ENCODE data around the gene IRS1.

The IRS1 gene

GRCh38 chr2:226752887-226753286 is 46.7 kb downstream of the IRS1 start:
- DNase-seq, result no peak

GRCh38 chr2:226747288-226747687 is 52.3 kb downstream of the IRS1 start:
- DNase-seq, result no peak

DNA sequence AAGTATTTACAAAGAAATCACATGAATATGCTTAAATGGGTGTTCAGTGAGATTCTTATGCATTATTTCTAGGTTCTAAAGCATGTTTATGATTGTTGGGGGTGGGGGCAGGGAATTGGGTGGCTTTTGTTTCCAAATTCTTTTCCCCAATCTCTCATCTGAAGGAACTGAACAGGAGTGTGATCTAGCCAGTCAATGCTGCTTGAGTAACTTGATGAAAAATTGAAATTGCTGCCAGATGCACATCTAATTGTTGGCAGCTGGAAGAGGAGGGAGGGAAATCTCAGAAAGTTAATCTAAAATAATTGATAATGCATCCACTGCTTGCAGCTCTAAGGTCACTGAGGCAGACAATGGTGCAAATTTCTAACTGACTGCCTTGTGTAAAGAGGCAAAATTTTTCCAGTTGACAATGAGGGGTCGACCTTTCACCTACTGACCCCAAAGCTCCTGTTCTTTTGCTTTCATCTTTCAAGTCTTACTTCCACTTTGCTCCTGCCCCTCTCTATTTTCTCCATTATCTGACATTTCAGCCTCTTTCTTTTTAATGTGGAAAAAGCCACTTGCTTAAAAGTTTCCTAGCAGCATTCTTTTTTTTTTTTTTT is 53.3 kb downstream of the IRS1 start:
- DNase-seq, result no peak

- DNase-seq, result no peak
These were observed 55.7 kb downstream of the IRS1 start for GRCh38 chr2:226743915-226744314.

DNA sequence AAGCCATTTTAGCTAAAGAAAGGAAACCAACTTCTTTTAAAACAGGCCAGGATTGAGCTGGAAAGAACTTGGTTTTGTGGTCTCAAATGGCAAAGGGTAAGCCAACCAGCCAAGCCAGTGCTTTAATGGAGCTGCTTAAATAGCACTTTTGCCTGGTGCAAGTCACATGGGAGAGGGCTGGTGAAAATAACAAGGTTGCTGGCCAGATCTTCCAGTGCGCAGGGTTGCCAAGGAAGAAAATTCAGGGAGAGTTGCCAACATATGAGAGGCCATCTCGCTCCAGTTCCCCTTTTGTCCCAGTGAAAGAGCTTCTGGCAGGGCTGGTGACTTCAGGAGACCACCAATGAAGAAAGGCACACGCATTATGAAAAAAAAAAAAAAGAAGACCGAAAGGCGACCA is 57.3 kb downstream of the IRS1 start:
- peak; percentile 72 for DNase-seq

DNA sequence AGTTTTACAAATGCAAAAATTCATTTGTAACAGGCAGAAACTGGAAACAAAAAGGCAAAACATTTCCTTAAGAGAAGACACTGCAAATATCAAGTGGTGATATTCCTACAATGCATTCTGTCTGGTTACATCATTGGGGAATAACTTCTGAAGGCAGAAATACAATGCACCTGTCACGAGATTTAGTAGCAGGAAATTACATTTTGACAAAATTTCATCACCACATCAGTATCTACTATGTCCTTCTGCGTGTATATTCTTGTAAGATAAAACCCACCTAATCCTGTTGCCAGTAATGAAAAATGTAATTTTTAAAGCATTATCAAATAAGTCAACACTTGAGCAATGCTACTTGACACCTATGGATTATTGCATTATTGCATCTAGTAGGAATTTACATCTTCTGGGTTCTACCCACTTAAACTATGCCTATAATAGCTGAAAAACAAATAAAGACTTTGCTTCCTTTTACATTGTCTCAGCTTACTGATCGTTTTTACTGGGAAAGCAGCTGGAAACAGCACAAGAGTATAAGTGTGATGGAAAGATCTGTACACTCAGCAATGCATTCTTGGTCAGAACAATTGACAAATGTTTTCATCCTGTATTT is 59.5 kb downstream of the IRS1 start:
- no peak for DNase-seq

DNA sequence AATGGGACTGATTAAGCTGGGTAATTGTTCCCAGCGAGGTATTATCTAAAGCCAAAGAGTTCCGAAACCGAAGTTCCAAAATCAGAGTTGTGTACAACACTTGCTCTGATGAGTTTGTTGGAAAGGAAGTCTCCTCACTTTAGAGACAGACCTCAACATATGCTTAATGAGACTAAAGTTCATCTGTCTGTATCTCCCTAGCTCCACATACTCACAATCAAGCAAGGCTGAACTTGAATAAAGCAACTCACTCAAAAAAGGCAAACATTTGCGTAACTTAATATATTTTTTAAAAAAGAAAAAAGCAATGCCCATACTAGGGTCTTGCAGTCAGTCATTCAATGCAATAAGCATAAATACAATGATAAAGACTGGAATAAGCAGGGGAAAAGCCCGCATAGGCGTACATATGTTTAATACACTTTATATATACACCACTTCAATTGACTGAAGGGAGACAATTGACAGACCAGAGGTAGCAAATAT is 60.0 kb downstream of the IRS1 start:
- DNase-seq, result no peak

DNA sequence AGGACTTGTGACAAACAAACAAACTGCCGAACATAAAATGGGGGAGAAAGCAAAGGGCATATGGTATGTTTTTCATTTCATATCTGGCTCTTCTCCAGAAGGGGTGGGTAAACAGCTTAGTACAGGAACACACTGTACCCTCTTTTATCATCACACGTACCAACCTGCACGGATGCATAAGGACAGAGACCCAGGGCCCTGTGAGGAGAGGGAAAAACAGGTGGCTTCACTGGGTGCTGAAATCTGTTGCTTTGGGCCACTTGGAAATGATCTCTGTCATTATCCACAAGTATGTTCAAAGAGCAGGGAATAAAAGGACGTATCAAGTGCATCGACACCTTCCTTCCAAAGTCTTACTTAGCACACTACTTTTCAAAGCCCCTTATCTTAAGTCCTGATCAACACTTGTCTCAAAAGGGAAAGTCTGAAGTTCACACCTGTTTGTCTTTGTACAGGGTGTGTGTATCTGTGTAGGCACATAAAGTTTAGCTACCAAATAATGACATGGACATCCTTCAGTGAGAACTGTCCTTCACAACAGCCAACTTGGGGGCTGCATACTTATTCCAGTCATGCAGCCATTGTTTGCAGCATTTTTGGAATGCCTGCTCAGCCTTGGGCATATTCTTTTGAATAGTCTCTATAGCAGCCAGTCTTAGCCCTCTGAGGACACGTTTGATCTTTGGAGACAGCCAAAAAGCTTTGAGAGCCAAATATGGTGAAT is 60.6 kb downstream of the IRS1 start:
- no peak for DNase-seq

GRCh38 chr2:226738191-226738820 is 61.3 kb downstream of the IRS1 start:
- no peak for DNase-seq

- DNase-seq, result no peak
These were observed 63.2 kb downstream of the IRS1 start for GRCh38 chr2:226736382-226736781.

- DNase-seq, result no peak
These were observed 65.6 kb downstream of the IRS1 start for GRCh38 chr2:226733927-226734564.

GRCh38 chr2:226733189-226733858 is 66.3 kb downstream of the IRS1 start:
- no peak for DNase-seq

GRCh38 chr2:226732478-226733188 is 67.0 kb downstream of the IRS1 start:
- no peak for DNase-seq

GRCh38 chr2:226730481-226730880 is 69.1 kb downstream of the IRS1 start:
- no peak for DNase-seq

GRCh38 chr2:226728996-226729395 is 70.6 kb downstream of the IRS1 start:
- DNase-seq, result no peak

DNA sequence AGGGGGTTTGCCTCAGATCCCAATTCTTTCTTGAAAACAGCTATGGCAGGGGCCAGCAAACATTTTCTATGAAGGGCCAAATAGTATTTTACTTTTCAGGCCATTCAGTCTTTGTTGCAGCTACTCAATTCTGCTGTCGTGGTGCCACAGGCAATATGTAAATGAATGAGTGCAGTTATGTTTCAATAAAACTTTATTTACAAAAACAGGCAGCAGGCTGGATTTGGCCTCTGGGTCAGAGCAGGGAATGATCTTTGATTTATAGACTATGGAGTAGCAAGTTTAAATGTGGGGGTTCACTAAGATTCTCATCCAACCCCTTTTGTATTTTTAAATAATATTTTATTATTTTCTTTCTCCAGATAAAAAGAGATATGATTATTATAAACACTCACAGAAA is 72.4 kb downstream of the IRS1 start:
- no peak for DNase-seq

DNA sequence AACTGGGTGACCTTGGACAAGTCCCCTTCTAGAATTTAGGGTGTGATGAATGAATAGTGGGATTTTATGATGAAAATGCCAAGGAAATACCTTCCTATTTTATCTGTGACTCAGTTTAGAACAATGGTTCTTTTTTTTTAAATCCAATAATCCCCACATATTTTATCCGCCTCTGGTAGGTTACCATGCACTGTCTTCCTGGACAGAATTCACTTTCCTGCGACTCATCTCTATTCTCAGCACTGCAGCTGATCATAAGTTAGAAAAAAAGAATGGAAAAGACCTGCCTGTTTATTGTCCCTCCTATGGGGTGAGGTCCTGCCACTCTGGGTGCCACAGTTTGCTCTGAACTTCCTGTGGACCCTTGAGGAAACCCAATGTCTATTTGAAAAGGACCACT is 73.1 kb downstream of the IRS1 start:
- DNase-seq, result no peak

DNA sequence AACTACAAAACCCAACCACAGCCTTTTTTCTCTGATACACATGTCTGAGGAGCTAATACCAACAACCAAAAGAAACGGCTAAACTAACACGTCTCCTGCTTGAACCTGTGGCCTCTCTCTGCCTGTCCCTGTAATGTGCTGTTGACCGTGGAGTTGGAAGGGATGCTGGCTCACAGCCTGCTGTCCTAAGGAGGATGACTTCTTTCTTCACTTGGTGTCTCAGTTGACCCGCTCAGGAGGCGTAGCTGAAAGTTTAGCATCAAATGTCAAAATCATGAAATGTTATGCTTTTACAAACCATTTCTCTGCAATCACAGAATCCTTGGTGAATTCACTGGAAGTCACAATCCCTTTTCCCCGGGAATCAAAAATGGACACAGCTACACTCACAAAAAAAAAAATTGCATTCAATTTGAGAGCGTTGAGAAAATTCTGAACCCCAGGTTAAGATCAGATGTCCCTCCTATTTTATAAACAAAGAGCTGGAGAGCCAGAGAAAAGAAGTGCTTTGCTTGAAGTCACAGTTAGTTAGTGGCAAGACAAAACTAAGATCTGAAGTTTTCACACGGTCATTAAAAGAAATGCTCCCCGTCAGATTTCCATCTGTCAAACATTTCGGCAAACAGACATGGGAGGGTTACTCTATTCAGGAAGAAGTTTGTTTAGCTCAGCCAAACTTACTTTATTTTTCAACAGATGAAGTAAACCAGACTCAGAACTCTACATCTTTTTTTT is 74.3 kb downstream of the IRS1 start:
- DNase-seq, result no peak

- DNase-seq, result peak; percentile 63
These were observed 78.1 kb downstream of the IRS1 start for GRCh38 chr2:226721541-226721940.

- DNase-seq, result no peak
These were observed 78.7 kb downstream of the IRS1 start for GRCh38 chr2:226720948-226721347.

GRCh38 chr2:226717719-226718118 is 81.9 kb downstream of the IRS1 start:
- no peak for DNase-seq
